ENCODE results near the gene CDCA7. TPM values are rescaled to one million over a fixed set of nuclear protein-coding genes. Genes with fewer than 3 reads are reported as not detected.

The CDCA7 gene
- total and polyA plus RNA-seq, 4 donors = 0.08 to 7.9 (median 0.17) TPM

DNA sequence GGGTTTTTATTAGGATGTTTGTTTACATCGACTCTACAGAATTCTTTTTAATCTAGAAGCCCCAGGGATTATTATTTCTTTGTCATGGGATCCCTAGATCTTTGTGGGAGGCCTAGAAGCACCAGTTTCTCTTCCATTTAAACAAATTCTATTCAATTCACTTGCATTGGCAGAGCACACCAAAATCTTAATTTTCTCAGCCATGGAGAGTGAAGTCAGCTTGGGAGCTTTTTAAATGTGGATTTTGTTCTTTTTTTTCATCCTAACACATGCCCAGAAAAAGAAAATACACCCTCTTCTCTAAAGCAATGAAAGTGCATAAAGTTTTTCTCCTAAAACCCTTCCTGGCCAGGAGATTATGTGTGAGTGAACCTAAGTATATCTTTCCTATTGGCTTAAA lies 38.5 kb downstream of the CDCA7 start:
- Histone ChIP-seq H3K4me3 (ENCODE audit: low read depth in 1 of 3, low read length in 3 of 3) (no peak overlapping the region), H3K36me3 (ENCODE audit: control insufficient read depth in 4 of 4, insufficient read depth in 3 of 4, low read depth in 1 of 4, low read length in 3 of 4) (no peaks in the 10 kb centered on the region), H3K4me1 (ENCODE audit: control insufficient read depth in 4 of 4, insufficient read depth in 4 of 4, low read length in 3 of 4) (no peaks in the 10 kb centered on the region), H3K27ac (ENCODE audit: low read depth in 1 of 2, low read length in 2 of 2) (no peak overlapping the region), H3K9ac (ENCODE audit: low read depth in 1 of 2, low read length in 2 of 2) (no peak overlapping the region), H3K27me3 (ENCODE audit: control insufficient read depth in 4 of 4, insufficient read depth in 4 of 4, low read length in 3 of 4) (peaks cover 0 to 7% (median 3%) of the 10 kb centered on the region in 4 donors), H3K9me3 (ENCODE audit: control insufficient read depth in 4 of 4, low read length in 3 of 4) (no peaks in the 10 kb centered on the region)
- no peak for TF ChIP-seq MAX (IDR thresholded peaks at IDR 0.05)
- TF ChIP-seq JUND (IDR thresholded peaks at IDR 0.05) = no peak
- TF ChIP-seq HNF4A (conservative IDR thresholded peaks at IDR 0.05) = no peak
- TF ChIP-seq GABPA (IDR thresholded peaks at IDR 0.05 in 1 of 2, conservative IDR thresholded peaks at IDR 0.05 in 1 of 2) = no peak
- no peak for TF ChIP-seq FOXA2 (IDR thresholded peaks at IDR 0.05)
- no peak for TF ChIP-seq NR2F2 (IDR thresholded peaks at IDR 0.05)
- TF ChIP-seq HNF4G (IDR thresholded peaks at IDR 0.05) = no peak
- no peak for TF ChIP-seq SP1 (IDR thresholded peaks at IDR 0.05)
- TF ChIP-seq RXRA (IDR thresholded peaks at IDR 0.05) = no peak
- TF ChIP-seq CTCF (IDR thresholded peaks at IDR 0.05; ENCODE audit: low read depth, low read length, missing input control) = no peak
- TF ChIP-seq REST (IDR thresholded peaks at IDR 0.05) = no peak
- TF ChIP-seq FOXA1 (IDR thresholded peaks at IDR 0.05) = no peak
- TF ChIP-seq EGR1 (IDR thresholded peaks at IDR 0.05; ENCODE audit: low read depth in 2 of 2) = no peak
- no peak for TF ChIP-seq TAF1 (conservative IDR thresholded peaks at IDR 0.05)
- TF ChIP-seq ATF3 (IDR thresholded peaks at IDR 0.05) = no peak
- TF ChIP-seq ZBTB33 (IDR thresholded peaks at IDR 0.05) = no peak
- no peak for TF ChIP-seq YY1 (IDR thresholded peaks at IDR 0.05)
- TF ChIP-seq RAD21 (IDR thresholded peaks at IDR 0.05) = no peak
- DNase-seq (ENCODE audit: low spot score) = no peak
- 72% methylated on average over 1 of the region's 1 CpG for WGBS
